ENCODE measurements around the gene RAPGEF6.

RAPGEF6 gene

GRCh38 chr5:131570757-131571156 is 64.3 kb downstream of the RAPGEF6 start:
- Histone ChIP-seq H3K27ac (ENCODE audit: low read depth, low read length) (no peak overlapping the region), H3K36me3 (ENCODE audit: control insufficient read depth, low read length) (peaks cover 12% of the 10 kb centered on the region), H3K4me2 (ENCODE audit: low read length) (no peak overlapping the region), H4K20me1 (ENCODE audit: control insufficient read depth, insufficient read depth, low read depth, low read length) (peaks cover 4% of the 10 kb centered on the region), H3K27me3 (ENCODE audit: control insufficient read depth, low read length) (no peaks in the 10 kb centered on the region), H3K9me2 (replicated peaks; ENCODE audit: control insufficient read depth, low read length) (no peaks in the 10 kb centered on the region), H3K4me3 (ENCODE audit: low read length) (no peak overlapping the region), H3K4me1 (ENCODE audit: control insufficient read depth, low read length) (no peaks in the 10 kb centered on the region), H3K79me2 (ENCODE audit: control insufficient read depth, low read length) (peaks cover 80% of the 10 kb centered on the region), H3F3A (ENCODE audit: control insufficient read depth, insufficient read depth) (no peaks in the 10 kb centered on the region), H3K9me3 (ENCODE audit: control insufficient read depth, insufficient read depth, low read length) (no peaks in the 10 kb centered on the region)
- TF ChIP-seq, protein P1, sequence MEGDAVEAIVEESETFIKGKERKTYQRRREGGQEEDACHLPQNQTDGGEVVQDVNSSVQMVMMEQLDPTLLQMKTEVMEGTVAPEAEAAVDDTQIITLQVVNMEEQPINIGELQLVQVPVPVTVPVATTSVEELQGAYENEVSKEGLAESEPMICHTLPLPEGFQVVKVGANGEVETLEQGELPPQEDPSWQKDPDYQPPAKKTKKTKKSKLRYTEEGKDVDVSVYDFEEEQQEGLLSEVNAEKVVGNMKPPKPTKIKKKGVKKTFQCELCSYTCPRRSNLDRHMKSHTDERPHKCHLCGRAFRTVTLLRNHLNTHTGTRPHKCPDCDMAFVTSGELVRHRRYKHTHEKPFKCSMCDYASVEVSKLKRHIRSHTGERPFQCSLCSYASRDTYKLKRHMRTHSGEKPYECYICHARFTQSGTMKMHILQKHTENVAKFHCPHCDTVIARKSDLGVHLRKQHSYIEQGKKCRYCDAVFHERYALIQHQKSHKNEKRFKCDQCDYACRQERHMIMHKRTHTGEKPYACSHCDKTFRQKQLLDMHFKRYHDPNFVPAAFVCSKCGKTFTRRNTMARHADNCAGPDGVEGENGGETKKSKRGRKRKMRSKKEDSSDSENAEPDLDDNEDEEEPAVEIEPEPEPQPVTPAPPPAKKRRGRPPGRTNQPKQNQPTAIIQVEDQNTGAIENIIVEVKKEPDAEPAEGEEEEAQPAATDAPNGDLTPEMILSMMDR (IDR thresholded peaks at IDR 0.05; ENCODE audit: low read depth, low read length, poor library complexity, severe bottlenecking) = no peak
- TF ChIP-seq EZH2phosphoT487 (IDR thresholded peaks at IDR 0.05; ENCODE audit: borderline replicate concordance, low read length) = no peak

- Histone ChIP-seq H3K4me1 (ENCODE audit: control insufficient read depth, low read length) (no peaks in the 10 kb centered on the region), H3K4me2 (ENCODE audit: low read length) (no peak overlapping the region), H3K27ac (ENCODE audit: low read depth, low read length) (no peak overlapping the region), H3K9me3 (ENCODE audit: control insufficient read depth, insufficient read depth, low read length) (no peaks in the 10 kb centered on the region), H3F3A (ENCODE audit: control insufficient read depth, insufficient read depth) (no peaks in the 10 kb centered on the region), H3K9me2 (replicated peaks; ENCODE audit: control insufficient read depth, low read length) (no peaks in the 10 kb centered on the region), H3K36me3 (ENCODE audit: control insufficient read depth, low read length) (peaks cover 36% of the 10 kb centered on the region), H3K4me3 (ENCODE audit: low read length) (no peak overlapping the region), H3K27me3 (ENCODE audit: control insufficient read depth, low read length) (no peaks in the 10 kb centered on the region), H3K79me2 (ENCODE audit: control insufficient read depth, low read length) (peaks cover 53% of the 10 kb centered on the region), H4K20me1 (ENCODE audit: control insufficient read depth, insufficient read depth, low read depth, low read length) (peaks cover 4% of the 10 kb centered on the region)
- no peak for TF ChIP-seq EZH2phosphoT487 (IDR thresholded peaks at IDR 0.05; ENCODE audit: borderline replicate concordance, low read length)
- TF ChIP-seq, protein P1 (IDR thresholded peaks at IDR 0.05; ENCODE audit: low read depth, low read length, poor library complexity, severe bottlenecking) = no peak
Measured at GRCh38 chr5:131564229-131564652, 70.8 kb downstream of the RAPGEF6 start.

DNA sequence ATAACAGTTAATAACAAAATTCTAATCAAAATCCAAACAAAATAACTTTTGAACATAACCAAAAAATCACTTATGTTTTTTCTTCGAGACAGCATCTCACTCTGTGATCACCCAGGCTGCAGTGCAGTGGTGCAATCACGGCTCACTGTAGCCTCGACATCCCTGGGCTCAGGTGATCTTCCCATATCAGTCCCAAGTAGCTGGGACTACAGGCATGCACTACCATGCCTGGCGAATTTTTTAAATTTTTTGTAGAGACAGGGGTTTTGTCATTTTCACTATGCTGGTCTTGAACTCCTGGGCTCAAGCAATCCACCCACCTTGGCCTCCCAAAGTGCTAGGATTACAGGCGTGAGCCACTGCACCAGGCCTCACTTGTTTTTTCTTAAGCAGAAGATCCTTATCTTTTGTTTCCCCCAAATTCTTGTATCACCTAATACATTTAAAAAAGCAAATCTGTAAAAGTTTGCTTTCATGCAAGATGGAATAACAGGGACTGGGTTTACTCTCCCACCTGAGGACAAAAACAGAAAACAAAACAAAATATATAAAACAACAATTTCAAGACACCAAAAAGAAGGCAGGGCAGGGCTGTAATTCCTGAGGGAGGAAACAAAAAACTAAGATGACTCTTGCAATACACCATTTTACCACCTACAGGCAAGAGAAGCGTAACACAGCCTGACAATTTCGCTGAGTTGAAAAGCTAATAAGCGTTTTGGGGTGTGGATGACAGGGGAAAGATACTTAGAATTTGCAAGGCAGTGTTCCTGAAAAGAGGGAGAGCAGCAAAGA is 71.4 kb downstream of the RAPGEF6 start:
- Histone ChIP-seq H3K4me2 (ENCODE audit: low read length) (no peak overlapping the region), H3F3A (ENCODE audit: control insufficient read depth, insufficient read depth) (no peaks in the 10 kb centered on the region)
- TF ChIP-seq EZH2phosphoT487 (IDR thresholded peaks at IDR 0.05; ENCODE audit: borderline replicate concordance, low read length) = no peak
- TF ChIP-seq, protein P1 (IDR thresholded peaks at IDR 0.05; ENCODE audit: low read depth, low read length, poor library complexity, severe bottlenecking) = no peak

More for the DNA sequence above, 71.4 kb downstream of the RAPGEF6 start:
- H3K9me2 ChIP-seq (replicated peaks; ENCODE audit: control insufficient read depth, low read length) = no peaks in the 10 kb centered on the region
- H3K79me2 ChIP-seq (ENCODE audit: control insufficient read depth, low read length) = peaks cover 48% of the 10 kb centered on the region
- H4K20me1 ChIP-seq (ENCODE audit: control insufficient read depth, insufficient read depth, low read depth, low read length) = no peaks in the 10 kb centered on the region
- H3K36me3 ChIP-seq (ENCODE audit: control insufficient read depth, low read length) = peaks cover 35% of the 10 kb centered on the region
- no peaks in the 10 kb centered on the region for H3K4me1 ChIP-seq (ENCODE audit: control insufficient read depth, low read length)
- H3K27me3 ChIP-seq (ENCODE audit: control insufficient read depth, low read length) = no peaks in the 10 kb centered on the region
- no peak overlapping the region for H3K27ac ChIP-seq (ENCODE audit: low read depth, low read length)
- no peaks in the 10 kb centered on the region for H3K9me3 ChIP-seq (ENCODE audit: control insufficient read depth, insufficient read depth, low read length)
- no peak overlapping the region for H3K4me3 ChIP-seq (ENCODE audit: low read length)
